ENCODE data around the gene GYG1. TPM values are rescaled to one million over a fixed set of nuclear protein-coding genes. Genes with fewer than 3 reads are reported as not detected.
A peak's percentile ranks its signal among the peaks of the same experiment; 100 is the strongest.

Gene GYG1
- total RNA-seq, 1 donor from 2014 or later: 41.1 TPM

- TF ChIP-seq CTCF (IDR thresholded peaks at IDR 0.05; ENCODE audit: insufficient read depth, low read length, poor library complexity, severe bottlenecking): no peak
- Histone ChIP-seq H3K4me3 (ENCODE audit: low read depth, low read length) (no peak overlapping the region), H3K36me3 (ENCODE audit: control insufficient read depth, insufficient read depth, low read length) (no peaks in the 10 kb centered on the region), H3K27me3 (ENCODE audit: control insufficient read depth, insufficient read depth, low read length) (no peaks in the 10 kb centered on the region)
- DNase-seq (ENCODE audit: low read depth): no peak
Observed at GRCh38 chr3:148951599-148952361, 39.6 kb upstream of the GYG1 start.

GRCh38 chr3:148953094-148953493, 38.2 kb upstream of the GYG1 start:
- Histone ChIP-seq H3K4me3 (ENCODE audit: low read depth, low read length) (no peak overlapping the region), H3K27me3 (ENCODE audit: control insufficient read depth, insufficient read depth, low read length) (no peaks in the 10 kb centered on the region), H3K36me3 (ENCODE audit: control insufficient read depth, insufficient read depth, low read length) (no peaks in the 10 kb centered on the region)
- DNase-seq (ENCODE audit: low read depth): no peak
- TF ChIP-seq CTCF (IDR thresholded peaks at IDR 0.05; ENCODE audit: insufficient read depth, low read length, poor library complexity, severe bottlenecking): no peak

DNA sequence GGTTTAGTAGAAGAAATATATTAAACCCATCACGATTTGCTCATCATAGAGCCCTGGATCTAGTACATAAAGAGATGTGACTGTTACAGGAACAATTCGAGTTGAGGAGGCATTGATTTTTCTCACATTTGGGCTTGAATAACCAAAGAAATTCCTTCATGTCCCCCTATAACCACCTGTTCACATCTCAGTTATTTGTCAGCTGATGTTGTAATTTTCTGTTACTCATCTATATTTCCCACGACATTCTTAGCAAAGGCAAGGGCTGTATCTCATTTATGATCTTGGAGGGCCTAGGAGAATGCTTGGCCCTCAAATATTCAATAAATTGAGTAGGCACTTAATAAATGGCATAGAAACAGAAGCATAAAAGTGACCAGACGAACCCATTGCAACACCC, 36.4 kb upstream of the GYG1 start:
- no peak for TF ChIP-seq CTCF (IDR thresholded peaks at IDR 0.05; ENCODE audit: insufficient read depth, low read length, poor library complexity, severe bottlenecking)
- Histone ChIP-seq H3K4me3 (ENCODE audit: low read depth, low read length) (no peak overlapping the region), H3K27me3 (ENCODE audit: control insufficient read depth, insufficient read depth, low read length) (no peaks in the 10 kb centered on the region), H3K36me3 (ENCODE audit: control insufficient read depth, insufficient read depth, low read length) (no peaks in the 10 kb centered on the region)
- no peak for DNase-seq (ENCODE audit: low read depth)

GRCh38 chr3:148955544-148956346, 35.6 kb upstream of the GYG1 start:
- Histone ChIP-seq H3K4me3 (ENCODE audit: low read depth, low read length) (no peak overlapping the region), H3K36me3 (ENCODE audit: control insufficient read depth, insufficient read depth, low read length) (no peaks in the 10 kb centered on the region), H3K27me3 (ENCODE audit: control insufficient read depth, insufficient read depth, low read length) (no peaks in the 10 kb centered on the region)
- TF ChIP-seq CTCF (IDR thresholded peaks at IDR 0.05; ENCODE audit: insufficient read depth, low read length, poor library complexity, severe bottlenecking): peak; percentile 76
- peak; percentile 73 for DNase-seq (ENCODE audit: low read depth)

DNA sequence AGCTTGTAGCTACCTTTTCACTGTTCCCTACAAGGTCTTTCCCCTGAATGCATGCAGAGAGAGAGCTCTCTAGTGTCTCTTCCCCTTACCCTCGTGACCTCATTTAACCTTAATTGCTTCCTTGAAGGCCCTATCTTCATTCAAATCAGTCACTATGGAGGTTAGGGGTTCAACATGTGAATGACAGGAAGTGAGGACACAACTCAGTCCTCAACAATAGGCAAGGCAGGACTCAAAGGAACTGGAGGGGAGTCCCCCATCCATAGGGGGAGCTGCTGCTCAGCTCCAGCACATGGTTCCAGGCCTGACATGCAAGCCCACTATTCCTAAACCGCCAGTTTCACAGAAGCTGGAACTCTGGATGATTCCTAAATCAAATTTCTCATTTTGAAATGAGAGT, 33.8 kb upstream of the GYG1 start:
- DNase-seq (ENCODE audit: low read depth): no peak
- Histone ChIP-seq H3K36me3 (ENCODE audit: control insufficient read depth, insufficient read depth, low read length) (no peaks in the 10 kb centered on the region), H3K27me3 (ENCODE audit: control insufficient read depth, insufficient read depth, low read length) (no peaks in the 10 kb centered on the region), H3K4me3 (ENCODE audit: low read depth, low read length) (no peak overlapping the region)
- TF ChIP-seq CTCF (IDR thresholded peaks at IDR 0.05; ENCODE audit: insufficient read depth, low read length, poor library complexity, severe bottlenecking): peak; percentile 24
